GM10266 (cell line): ENCODE results near the gene IGFALS.

Source experiments
- DNase-seq: peaks from one replicate; pipeline ENCODE4 v3.0.0; 2012; ENCODE audit errors: extremely low spot score
- TF ChIP-seq, protein P1 (sequence below): IDR thresholded peaks from 2 replicates; pipeline ENCODE4 v1.5.1; 2012; ENCODE audit warnings: mild to moderate bottlenecking, low read depth; ENCODE audit not compliant: control insufficient read depth, insufficient read depth; ENCODE audit errors: missing control alignments

The IGFALS gene

DNA sequence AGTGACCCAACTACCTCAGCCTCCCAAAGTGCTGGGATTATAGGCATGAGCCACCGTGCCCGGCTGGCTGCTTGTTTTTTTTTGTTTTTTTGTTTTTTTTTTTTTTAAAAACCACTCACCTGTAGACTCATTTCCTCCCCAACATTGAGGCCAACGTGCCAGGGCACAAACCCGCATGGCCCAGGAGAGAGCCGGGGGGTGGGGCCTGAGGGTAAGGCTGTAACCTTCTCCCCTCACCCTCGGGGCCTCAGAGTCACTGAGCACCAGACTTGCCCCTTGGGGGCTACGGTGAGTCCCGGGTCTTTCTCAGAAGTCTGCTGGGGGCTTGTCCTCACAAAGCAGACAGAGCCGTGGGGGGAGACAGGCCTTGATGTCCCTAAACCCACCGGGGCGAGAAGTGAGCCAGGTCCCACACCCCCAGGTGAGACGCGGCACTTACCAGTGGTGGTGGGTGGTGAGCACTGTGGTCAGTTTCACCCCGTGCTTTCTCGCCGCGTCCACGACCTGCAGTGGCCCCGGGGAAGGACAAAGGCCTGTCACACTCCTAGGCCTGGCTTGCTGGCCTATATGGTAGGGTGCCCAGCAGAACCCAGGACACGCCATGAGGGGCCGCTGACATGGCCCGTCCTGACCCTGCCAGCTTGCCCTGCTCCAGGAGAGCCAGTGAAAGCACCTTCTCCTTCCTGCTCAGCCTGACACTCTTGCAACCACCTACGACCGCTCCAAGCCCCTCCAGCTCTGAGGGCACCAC, 28.5 kb upstream of the IGFALS start:
- TF ChIP-seq, protein P1, sequence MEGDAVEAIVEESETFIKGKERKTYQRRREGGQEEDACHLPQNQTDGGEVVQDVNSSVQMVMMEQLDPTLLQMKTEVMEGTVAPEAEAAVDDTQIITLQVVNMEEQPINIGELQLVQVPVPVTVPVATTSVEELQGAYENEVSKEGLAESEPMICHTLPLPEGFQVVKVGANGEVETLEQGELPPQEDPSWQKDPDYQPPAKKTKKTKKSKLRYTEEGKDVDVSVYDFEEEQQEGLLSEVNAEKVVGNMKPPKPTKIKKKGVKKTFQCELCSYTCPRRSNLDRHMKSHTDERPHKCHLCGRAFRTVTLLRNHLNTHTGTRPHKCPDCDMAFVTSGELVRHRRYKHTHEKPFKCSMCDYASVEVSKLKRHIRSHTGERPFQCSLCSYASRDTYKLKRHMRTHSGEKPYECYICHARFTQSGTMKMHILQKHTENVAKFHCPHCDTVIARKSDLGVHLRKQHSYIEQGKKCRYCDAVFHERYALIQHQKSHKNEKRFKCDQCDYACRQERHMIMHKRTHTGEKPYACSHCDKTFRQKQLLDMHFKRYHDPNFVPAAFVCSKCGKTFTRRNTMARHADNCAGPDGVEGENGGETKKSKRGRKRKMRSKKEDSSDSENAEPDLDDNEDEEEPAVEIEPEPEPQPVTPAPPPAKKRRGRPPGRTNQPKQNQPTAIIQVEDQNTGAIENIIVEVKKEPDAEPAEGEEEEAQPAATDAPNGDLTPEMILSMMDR: no peak
- no peak for DNase-seq

DNA sequence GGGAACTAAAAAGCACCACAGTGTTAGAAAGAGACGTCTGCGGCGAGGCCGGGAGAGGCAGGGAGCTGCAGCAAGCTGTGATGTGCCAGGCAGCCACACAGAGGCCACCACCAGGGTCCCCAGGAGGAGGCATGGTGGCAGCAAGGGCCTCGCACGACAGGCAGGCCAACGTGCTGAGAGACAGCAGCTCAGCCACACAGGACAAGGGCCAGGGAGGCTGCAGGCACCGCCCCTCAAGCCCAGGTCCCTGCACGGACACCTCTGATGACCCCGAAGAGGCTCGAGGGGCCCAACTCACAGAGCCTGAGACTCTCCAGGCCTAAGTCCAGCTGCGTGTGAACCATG, 27.4 kb upstream of the IGFALS start:
- TF ChIP-seq, protein P1: no peak
- DNase-seq: no peak

DNA sequence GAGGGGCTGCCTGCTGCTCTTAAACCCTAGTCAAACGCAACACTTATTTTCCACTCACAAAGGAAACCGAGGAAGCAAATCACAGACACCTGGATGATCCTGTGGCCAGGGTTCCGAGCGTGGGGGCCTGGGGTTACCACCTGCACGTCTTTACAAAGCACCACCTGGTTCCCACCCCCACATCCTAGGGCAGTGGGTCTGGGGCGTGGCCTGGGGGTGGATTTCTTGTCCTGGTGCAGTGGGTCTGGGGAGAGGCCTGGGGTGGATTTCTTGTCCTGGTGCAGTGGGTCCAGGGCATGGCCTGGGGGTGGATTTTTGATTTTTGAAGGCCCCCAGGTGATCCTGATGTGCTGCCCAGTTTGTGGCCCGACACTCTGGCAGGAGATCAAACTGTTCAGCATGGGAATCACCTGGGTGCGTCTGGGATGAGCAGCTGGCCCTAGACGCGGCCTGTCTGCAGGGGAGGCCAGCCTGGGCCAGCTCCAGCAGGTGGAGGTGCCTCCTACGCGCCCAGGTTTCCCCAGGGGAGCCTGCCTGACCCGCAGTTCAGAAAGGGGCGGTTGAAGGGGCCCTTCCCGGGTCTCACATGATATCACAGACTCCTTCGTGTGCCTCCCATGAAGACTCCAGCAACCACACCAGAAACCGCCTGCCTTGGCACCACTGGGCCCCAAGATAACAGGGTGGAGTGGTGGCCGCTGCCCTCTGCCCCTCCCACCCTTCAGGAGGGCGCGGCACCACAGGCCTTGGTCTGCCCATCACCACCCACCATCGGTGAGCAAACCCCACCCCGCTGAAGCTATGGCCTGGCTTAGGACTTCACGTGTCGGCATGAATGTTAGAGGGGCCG, 26.8 kb upstream of the IGFALS start:
- DNase-seq: no peak
- TF ChIP-seq, protein P1: no peak

DNA sequence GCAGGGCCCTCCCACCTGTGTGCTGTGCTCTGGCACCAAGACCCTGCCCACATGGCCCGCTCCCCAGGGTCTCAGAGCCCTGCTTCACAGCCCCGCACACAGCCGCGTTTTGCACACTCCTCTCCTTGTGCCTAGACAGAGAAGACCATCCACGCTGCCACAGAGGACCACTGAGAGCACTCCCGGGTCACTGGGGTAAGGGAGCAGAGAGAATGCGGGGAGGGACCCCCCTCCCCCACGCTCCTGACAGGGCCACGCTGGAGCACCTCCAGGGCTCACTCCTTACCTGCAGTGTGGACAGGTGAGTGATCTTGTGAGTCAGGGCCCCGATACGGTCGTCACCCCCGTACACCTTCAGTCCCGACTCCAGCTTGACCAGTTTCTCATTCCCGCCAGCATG, 26.1 kb upstream of the IGFALS start:
- TF ChIP-seq, protein P1: no peak
- DNase-seq: no peak

DNA sequence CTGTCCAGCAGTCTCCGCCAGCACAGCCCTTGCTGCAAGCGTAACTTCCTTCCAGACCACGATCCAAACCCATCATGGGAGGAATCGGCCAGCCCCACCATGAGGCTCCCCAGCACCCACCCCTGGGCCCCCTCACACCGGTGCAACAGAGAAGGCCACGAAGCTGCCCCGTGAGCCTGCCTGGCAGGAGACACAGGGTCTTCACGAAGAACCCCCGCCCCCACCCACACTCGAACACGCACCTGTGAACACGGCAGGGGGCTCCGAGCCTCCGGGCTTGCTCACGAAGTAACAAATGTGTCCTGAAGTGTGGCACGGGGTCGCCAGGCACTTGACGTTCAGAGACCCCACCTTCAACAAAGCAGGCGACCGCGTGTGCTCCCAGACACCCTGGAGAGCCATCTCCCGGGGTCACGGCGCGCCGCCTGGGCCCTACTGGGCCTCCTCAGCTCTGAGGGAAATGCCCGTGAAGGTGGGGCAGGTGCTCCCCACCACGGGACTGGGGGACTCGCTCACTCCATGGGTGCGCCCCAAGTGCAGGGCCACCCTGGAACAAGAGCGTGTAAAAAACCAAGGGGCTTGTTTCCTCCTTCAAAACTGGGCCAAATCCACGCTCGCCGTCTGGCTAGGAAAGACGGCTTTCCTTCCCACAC, 25.5 kb upstream of the IGFALS start:
- TF ChIP-seq, protein P1: no peak

DNA sequence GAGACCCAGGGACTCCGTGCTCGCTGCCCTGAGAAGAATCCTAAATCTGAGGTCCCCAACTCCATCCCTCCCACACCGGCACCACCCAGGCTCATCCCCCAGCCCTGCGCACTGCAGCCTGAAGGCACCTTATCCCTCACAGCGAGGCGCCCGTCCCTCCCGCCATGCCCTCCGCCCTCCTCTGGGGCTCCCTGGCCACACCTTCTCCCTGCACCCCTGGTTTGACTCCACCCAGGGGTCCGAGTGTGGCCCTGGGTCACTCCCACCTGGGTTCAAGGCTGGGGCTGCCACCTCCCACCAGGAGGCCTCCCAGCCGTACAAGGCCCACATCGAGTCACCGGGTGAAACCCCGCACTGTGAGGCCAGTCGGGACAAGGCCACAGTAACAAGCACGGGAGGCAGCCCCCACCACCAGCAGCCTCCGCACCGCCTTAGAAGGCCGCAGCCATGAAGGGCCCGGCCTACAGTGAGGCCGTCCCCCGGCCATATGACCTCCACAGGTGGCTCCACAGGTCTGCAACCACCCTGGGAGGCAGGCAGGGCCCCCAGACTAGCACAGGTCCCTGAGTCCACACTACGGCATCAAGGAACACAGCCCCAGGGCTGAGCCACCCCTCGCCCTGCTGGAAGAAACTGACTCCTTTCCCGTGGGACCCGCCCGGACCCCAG, 24.8 kb upstream of the IGFALS start:
- TF ChIP-seq, protein P1: no peak
- DNase-seq: no peak

More for the DNA sequence above, 25.5 kb upstream of the IGFALS start:
- DNase-seq: no peak

DNA sequence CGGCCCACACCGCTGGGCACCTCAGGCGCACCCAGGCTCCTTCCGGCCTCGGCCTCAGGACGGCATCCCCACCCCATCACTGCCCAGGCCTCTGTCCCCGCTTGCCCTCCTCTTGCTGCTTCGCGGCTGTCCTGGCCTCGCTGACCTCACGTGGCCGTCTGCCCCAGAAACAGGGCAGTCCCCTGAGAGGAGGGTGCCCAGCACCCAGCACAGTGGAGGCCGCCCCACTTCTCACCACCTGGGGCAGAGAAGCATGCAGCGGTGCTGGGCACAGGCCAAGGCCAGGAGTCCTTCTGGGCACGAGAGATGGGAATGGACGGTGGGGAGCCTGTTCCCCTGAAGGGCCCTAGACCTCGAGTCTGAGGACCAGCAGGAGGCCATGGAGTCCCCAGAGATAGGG, 24.2 kb upstream of the IGFALS start:
- TF ChIP-seq, protein P1: no peak
- no peak for DNase-seq
